Smooth muscle cell (in vitro differentiated cells): ENCODE data around the gene RASSF1. TPM values are rescaled to one million over a fixed set of nuclear protein-coding genes. Genes with fewer than 3 reads are reported as not detected.

ENCODE experiments used
- DNase-seq: peaks from one replicate; lab custom pipeline; 2025; ENCODE audit not compliant: unreplicated experiment; lab: John Stamatoyannopoulos, UW
- H2AFZ ChIP-seq: fragments of 200-600 bp; sonication (generic); 2 replicates; pipeline ENCODE4 v1.6.0; 2016; ENCODE audit warnings: antibody characterized with exemption, low read depth, mild to moderate bottlenecking
- H3F3A ChIP-seq: fragments of 200-600 bp; sonication (generic); 2 replicates; pipeline ENCODE4 v1.6.0; 2017; ENCODE audit warnings: antibody characterized with exemption, low read depth
- H3K27ac ChIP-seq: fragments of 200-600 bp; sonication (generic); 2 replicates; pipeline ENCODE4 v1.5.1; 2016; ENCODE audit warnings: low read depth, mild to moderate bottlenecking
- H3K27me3 ChIP-seq: fragments of 200-600 bp; sonication (generic); 2 replicates; pipeline ENCODE4 v1.6.1; 2016; ENCODE audit warnings: low read depth, mild to moderate bottlenecking
- H3K36me3 ChIP-seq: fragments of 200-600 bp; sonication (generic); 2 replicates; pipeline ENCODE4 v1.5.1; 2016; ENCODE audit warnings: low read depth
- H3K4me1 ChIP-seq: fragments of 200-600 bp; sonication (generic); 2 replicates; pipeline ENCODE4 v1.5.1; 2016; ENCODE audit warnings: low read depth
- H3K4me2 ChIP-seq: fragments of 200-600 bp; sonication (generic); 2 replicates; pipeline ENCODE4 v1.6.0; 2016; ENCODE audit warnings: mild to moderate bottlenecking
- H3K4me3 ChIP-seq: fragments of 200-600 bp; sonication (generic); 2 replicates; pipeline ENCODE4 v1.5.1; 2016; ENCODE audit warnings: mild to moderate bottlenecking
- H3K79me2 ChIP-seq: fragments of 200-600 bp; sonication (generic); 2 replicates; pipeline ENCODE4 v1.6.0; 2016; ENCODE audit warnings: low read depth, mild to moderate bottlenecking
- H3K9ac ChIP-seq: fragments of 200-600 bp; sonication (generic); 2 replicates; pipeline ENCODE4 v1.6.0; 2016; ENCODE audit warnings: low read depth
- H3K9me3 ChIP-seq: fragments of 200-600 bp; sonication (generic); replicated peaks from 2 replicates; pipeline ENCODE4 v1.5.1; 2016; ENCODE audit warnings: low read depth
- H4K20me1 ChIP-seq: fragments of 200-600 bp; sonication (generic); 2 replicates; pipeline ENCODE4 v1.6.0; 2016; ENCODE audit warnings: low read depth
- CTCF ChIP-seq: fragments of 200-600 bp; sonication (generic); IDR thresholded peaks from 2 replicates; pipeline ENCODE4 v1.5.1; 2017; ENCODE audit warnings: borderline replicate concordance, mild to moderate bottlenecking, antibody characterized with exemption; ENCODE audit not compliant: insufficient read depth, poor library complexity, severe bottlenecking
- WGBS: methylation state at CpG from one replicate; pipeline ENCODE4 v1.1.7; 2016; ENCODE audit warnings: low lambda C conversion rate; 5-methylcytosine and 5-hydroxymethylcytosine counted together
- polyA plus RNA-seq: library from polyadenylated mRNA; unstranded; fragments of >200 nt; fragmentation: Nextera tagmentation; extraction: Ambion mirVana; gene quantifications from 2 replicates; pipeline ENCODE4 v1.2.1, GENCODE V29; 2016
- total RNA-seq: library from RNA; depleted of rRNA; stranded (reverse); fragments of >200 nt; gene quantifications from 2 replicates; pipeline ENCODE4 v1.2.3, GENCODE V29; 2014

Gene RASSF1
- total and polyA plus RNA-seq, 2 experiments from 2014 or later, result 27.6 to 58.5 TPM

GRCh38 chr3:50323614-50324199 lies 16.9 kb downstream of the RASSF1 start:
- WGBS, result 93% methylated on average over 5 of the region's 5 CpGs

DNA sequence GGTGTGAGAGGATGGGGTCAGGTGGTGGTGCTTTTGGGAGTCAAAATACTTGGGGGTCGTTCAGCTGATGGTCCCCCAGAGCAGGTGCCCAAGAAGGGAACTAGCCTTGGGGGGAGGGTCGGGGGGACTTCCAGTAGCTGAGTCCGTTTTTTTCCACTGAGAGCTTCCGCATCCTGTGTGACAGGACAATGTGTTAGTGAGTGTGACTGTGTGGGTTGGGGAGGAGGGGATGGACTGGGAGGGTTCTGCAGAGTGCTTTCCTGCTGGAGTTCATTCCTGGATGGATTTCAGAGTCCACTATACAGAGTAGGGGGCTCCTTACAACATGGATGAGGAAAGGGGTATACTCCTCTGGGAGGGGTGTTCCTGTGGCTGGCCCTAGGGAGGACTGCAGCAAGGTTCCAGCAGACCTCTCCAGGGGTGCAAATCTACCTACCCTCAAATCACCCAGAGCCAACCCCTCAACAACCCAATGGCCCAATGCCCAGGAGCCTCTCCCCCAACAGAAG lies 17.5 kb downstream of the RASSF1 start:
- no peak for TF ChIP-seq CTCF
- no peak for DNase-seq
- Histone ChIP-seq H3F3A (peaks cover 6% of the 10 kb centered on the region), H3K36me3 (no peaks in the 10 kb centered on the region), H3K4me1 (peaks cover 24% of the 10 kb centered on the region), H3K4me2 (no peak overlapping the region), H3K9me3 (no peaks in the 10 kb centered on the region), H4K20me1 (peaks cover 4% of the 10 kb centered on the region), H3K79me2 (peaks cover 37% of the 10 kb centered on the region), H2AFZ (no peak overlapping the region), H3K9ac (no peak overlapping the region), H3K27ac (no peak overlapping the region), H3K27me3 (no peaks in the 10 kb centered on the region), H3K4me3 (no peak overlapping the region)
- 42% methylated on average over 4 of the region's 4 CpGs for WGBS

More at GRCh38 chr3:50323614-50324199, 16.9 kb downstream of the RASSF1 start:
- H2AFZ ChIP-seq, result no peak overlapping the region
- no peak for TF ChIP-seq CTCF
- no peak overlapping the region for H3K4me2 ChIP-seq
- no peaks in the 10 kb centered on the region for H4K20me1 ChIP-seq
- H3K9ac ChIP-seq, result no peak overlapping the region
- peaks cover 27% of the 10 kb centered on the region for H3K4me1 ChIP-seq
- H3K27ac ChIP-seq, result no peak overlapping the region
- H3K36me3 ChIP-seq, result no peaks in the 10 kb centered on the region
- H3K4me3 ChIP-seq, result no peak overlapping the region
- no peaks in the 10 kb centered on the region for H3K27me3 ChIP-seq
- DNase-seq, result no peak
- no peaks in the 10 kb centered on the region for H3K9me3 ChIP-seq
- peaks cover 11% of the 10 kb centered on the region for H3F3A ChIP-seq
- H3K79me2 ChIP-seq, result peaks cover 35% of the 10 kb centered on the region

DNA sequence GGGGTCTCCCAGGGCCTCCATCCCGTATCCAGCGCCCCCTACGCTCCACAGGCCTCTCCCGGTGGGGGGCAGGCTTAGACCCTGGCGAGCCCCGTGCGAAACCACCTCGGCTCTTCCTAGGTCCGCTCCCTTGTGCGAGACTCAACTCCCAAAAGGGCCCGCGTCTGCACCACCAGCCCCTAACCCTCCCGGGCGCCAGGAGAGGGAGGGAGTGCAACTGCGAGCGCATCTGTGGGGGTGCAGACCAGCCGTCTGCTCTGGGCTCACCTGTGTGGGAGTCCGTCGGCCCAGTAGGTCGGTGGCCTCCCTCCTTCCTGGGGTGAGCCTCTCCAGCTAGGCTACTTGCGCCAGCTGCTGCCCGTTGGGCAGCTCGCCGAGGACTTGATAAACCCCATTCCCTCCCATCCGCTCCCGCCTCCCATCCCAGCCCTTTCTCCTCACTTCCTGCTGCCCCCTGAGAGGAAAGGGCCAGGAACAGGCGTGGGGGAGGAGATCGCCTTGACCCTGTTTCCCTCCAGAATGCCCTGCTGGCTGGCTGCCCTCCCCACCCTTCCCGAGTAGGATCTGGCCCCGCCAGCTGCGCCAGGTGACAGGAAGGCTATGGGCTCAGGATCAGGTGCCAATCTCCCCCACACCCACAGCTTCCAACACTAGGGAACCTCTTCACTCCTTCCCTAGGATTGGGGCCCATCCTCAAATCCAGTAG lies 18.1 kb downstream of the RASSF1 start, which contains the start of gene HYAL2:
TSS of gene HYAL2 (minus strand) at position 360 of the 706 bp plus-strand sequence. CDS start 2,256 bp downstream, outside the sequence.
- H3K27ac ChIP-seq, result peak within 1 kb of the TSS; percentile 95
- 27% methylated on average over 29 of the region's 31 CpGs for WGBS
- H3K4me1 ChIP-seq, result peaks cover 23% of the 10 kb centered on the region
- H3K36me3 ChIP-seq, result no peaks in the 10 kb centered on the region
- peak within 1 kb of the TSS; percentile 75 for H3K4me3 ChIP-seq
- peaks cover 33% of the 10 kb centered on the region for H3K79me2 ChIP-seq
- peak within 1 kb of the TSS; percentile 60 for H2AFZ ChIP-seq
- peaks cover 8% of the 10 kb centered on the region for H4K20me1 ChIP-seq
- peaks cover 6% of the 10 kb centered on the region for H3F3A ChIP-seq
- TF ChIP-seq CTCF, result no peak
- DNase-seq, result no peak
- no peaks in the 10 kb centered on the region for H3K27me3 ChIP-seq
- H3K9me3 ChIP-seq, result no peaks in the 10 kb centered on the region
- H3K4me2 ChIP-seq, result peak within 1 kb of the TSS; percentile 88
- peak within 1 kb of the TSS; percentile 98 for H3K9ac ChIP-seq
